Activated CD4-positive, alpha-beta memory T cell treated with anti-CD3 and anti-CD28 coated beads for 36 hours (primary cell): ENCODE data around the gene UNCX. TPM values are rescaled to one million over a fixed set of nuclear protein-coding genes. Genes with fewer than 3 reads are reported as not detected.

Experiments used
- CTCF ChIA-PET: fragments of 350-600 bp; sonication (Branson Sonifier 250); formaldehyde crosslinking; loops from one replicate; lab custom pipeline; 2021; ENCODE audit warnings: antibody characterized with exemption, inconsistent platforms; lab: Charles Lee
- POLR2A ChIA-PET: fragments of 350-600 bp; sonication (Branson Sonifier 250); formaldehyde crosslinking; loops from one replicate; lab custom pipeline; 2021; ENCODE audit warnings: antibody characterized with exemption; lab: Charles Lee
- DNase-seq: peaks from one replicate; pipeline ENCODE4 v3.0.0-alpha.2; 2020
- H3K27ac Mint-ChIP-seq: one replicate; pipeline ENCODE4 v1.8.0; 2021; ENCODE audit warnings: mixed read lengths
- H3K27me3 Mint-ChIP-seq: one replicate; pipeline ENCODE4 v1.8.0; 2021; ENCODE audit warnings: mixed read lengths
- H3K36me3 Mint-ChIP-seq: one replicate; pipeline ENCODE4 v1.8.0; 2021; ENCODE audit warnings: mixed read lengths
- H3K4me1 Mint-ChIP-seq: one replicate; pipeline ENCODE4 v1.8.0; 2021; ENCODE audit warnings: low read depth, mixed read lengths
- H3K4me3 Mint-ChIP-seq: one replicate; pipeline ENCODE4 v1.8.0; 2021; ENCODE audit warnings: mild to moderate bottlenecking, mixed read lengths
- H3K9me3 Mint-ChIP-seq: one replicate; pipeline ENCODE4 v1.8.0; 2021; ENCODE audit warnings: mixed read lengths
- intact Hi-C: fragments of 100-400 bp; cut with micrococcal nuclease; formaldehyde crosslinking; loops from one replicate; pipeline ENCODE4 v1.15.1; 2023
- total RNA-seq, 2 experiments: library from RNA; stranded (reverse); gene quantifications; one replicate each; pipeline ENCODE4 v1.2.3, GENCODE V29; 2021

The UNCX gene
- total RNA-seq, 2 experiments from 2014 or later: not detected

DNA sequence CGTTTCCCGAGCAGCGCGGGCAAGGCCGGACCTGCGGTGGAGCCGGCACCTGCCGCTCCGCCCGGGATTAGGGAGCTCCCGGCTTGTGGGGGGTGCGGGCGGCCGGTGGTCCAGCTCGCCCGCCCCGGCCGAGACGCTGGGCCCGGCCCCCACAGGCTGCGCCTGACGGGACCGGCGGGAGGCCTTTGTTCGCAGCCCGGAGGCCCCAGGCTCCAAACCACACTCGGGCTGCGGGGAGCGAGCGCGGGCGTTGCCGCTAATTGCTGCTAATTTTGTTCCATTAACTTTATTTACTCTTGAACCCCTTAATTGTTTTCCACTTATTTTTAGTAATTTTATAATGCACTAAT is 9.6 kb downstream of the UNCX start:
- Mint-ChIP-seq H3K9me3 (no peaks in the 10 kb centered on the region), H3K4me1 (peaks cover 9% of the 10 kb centered on the region), H3K27ac (no peak overlapping the region), H3K36me3 (no peaks in the 10 kb centered on the region), H3K4me3 (no peak overlapping the region), H3K27me3 (peaks cover 69% of the 10 kb centered on the region)
- DNase-seq: no peak
- POLR2A ChIA-PET: no interaction called here
- CTCF ChIA-PET: interaction anchor here (1.0 to 1.8 kb wide), 2 partner anchors 15 to 17 kb away, joined by 4 to 7 read pairs; no protein-coding TSS in a partner anchor
- intact Hi-C loops: no loop called here

DNA sequence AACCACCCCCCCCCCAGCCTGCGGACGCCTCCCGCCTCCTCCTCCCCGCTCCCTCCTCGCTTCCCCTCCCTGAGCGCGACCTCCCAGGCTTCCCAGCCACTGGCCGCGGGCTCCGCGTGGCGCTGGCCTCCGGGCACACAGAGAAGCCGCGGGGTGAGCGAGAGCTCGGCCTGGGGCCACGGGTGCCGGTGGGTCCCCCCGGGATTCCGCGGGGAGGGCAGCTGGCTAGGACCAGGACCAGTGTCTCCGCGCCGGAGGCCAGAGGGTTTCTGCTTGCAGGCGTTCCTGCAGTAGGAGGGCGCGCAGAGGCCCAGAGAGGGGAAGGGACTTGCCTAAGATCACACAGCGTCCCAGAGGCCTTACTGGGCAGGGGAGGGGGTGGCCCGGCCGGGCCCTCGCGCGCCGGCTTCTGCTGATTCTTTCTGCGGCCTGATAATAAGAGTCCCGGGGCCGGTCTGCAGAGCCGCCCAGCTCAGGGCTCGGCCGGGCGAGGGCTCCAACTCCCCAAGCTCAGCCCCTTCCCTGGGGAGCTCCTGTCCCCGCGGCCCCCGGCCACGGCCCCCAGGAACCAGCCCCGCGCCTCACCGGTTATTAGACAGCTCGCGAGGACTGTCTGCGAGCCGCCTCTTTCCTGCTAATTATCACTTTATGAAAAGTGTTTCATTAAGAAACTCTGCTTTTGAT is 10.1 kb downstream of the UNCX start:
- Mint-ChIP-seq H3K27me3 (peaks cover 66% of the 10 kb centered on the region), H3K4me1 (peaks cover 6% of the 10 kb centered on the region), H3K27ac (no peak overlapping the region), H3K9me3 (no peaks in the 10 kb centered on the region), H3K4me3 (no peak overlapping the region), H3K36me3 (no peaks in the 10 kb centered on the region)
- ChIA-PET CTCF (interaction anchor here (1.0 to 1.8 kb wide), 2 partner anchors 16 to 17 kb away, joined by 4 to 7 read pairs; no protein-coding TSS in a partner anchor), POLR2A (no interaction called here)
- intact Hi-C loops: no loop called here
- no peak for DNase-seq

DNA sequence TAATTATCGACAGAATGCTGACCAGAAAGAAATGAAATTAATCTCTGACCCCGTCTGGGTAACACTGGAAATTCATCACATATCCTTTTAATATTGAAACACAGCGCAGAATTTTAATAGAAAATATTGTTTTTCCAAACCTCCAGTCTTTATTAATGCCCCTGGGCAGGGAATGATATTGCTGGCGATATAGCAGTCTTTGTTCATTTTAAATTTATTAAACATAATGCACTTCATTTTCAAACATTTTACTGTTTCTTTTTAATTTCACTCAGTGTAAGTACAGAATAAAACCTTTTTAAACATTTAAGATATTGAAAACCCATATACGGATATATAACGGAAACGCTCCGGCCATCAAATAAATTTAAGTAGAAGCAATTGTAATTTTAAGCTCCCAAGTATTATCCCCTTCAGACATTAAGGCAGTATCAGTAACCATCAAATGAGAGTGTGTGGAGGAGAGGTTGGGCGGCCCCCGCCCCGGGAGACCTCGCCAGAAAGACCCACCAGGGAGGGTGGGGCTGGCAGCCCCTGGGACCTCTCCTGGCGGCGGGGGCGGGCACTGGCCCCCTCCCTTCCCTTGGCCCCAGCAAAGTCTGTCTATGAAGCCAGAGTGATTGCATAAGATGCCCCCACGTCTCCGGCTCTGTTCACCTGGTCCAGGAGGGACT is 10.8 kb downstream of the UNCX start:
- Mint-ChIP-seq H3K27ac (no peak overlapping the region), H3K36me3 (no peaks in the 10 kb centered on the region), H3K4me1 (peaks cover 11% of the 10 kb centered on the region), H3K9me3 (no peaks in the 10 kb centered on the region), H3K4me3 (no peak overlapping the region), H3K27me3 (peaks cover 66% of the 10 kb centered on the region)
- ChIA-PET CTCF (interaction anchor here (1.8 kb wide), 1 partner anchor 16 kb away, joined by 7 read pairs; no protein-coding TSS in a partner anchor), POLR2A (no interaction called here)
- intact Hi-C loops: no loop called here
- DNase-seq: no peak

DNA sequence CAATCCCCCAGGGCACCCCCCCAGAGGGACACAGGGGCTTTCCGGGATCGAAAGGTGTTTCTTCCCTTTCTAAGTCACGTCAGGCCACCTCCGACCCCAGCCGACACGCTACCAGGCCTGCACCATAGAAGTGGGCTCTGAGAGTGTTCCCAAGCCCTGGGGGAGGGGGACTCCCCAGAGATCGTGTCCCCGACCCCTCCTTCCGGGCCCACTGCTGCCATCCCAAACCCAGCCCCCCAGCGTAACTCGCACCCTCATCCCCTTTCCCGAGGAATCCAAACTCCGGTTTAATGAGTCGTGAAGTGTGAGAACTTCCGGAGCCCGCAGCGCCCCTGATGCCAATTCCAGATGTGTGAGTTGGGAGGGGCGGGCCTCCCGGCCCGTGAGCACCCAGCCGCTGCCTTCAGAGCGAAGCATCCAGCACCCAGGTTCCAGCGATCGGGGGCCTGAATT is 11.3 kb downstream of the UNCX start:
- intact Hi-C loops: loop anchor here (2.0 kb wide), 1 partner anchor 13 kb away; no protein-coding TSS in a partner anchor
- peaks cover 12% of the 10 kb centered on the region for H3K4me1 Mint-ChIP-seq
- no peak overlapping the region for H3K27ac Mint-ChIP-seq
- no peak overlapping the region for H3K4me3 Mint-ChIP-seq
- H3K9me3 Mint-ChIP-seq: no peaks in the 10 kb centered on the region
- POLR2A ChIA-PET: no interaction called here
- H3K27me3 Mint-ChIP-seq: peaks cover 68% of the 10 kb centered on the region
- CTCF ChIA-PET: no interaction called here
- H3K36me3 Mint-ChIP-seq: no peaks in the 10 kb centered on the region
- DNase-seq: no peak

DNA sequence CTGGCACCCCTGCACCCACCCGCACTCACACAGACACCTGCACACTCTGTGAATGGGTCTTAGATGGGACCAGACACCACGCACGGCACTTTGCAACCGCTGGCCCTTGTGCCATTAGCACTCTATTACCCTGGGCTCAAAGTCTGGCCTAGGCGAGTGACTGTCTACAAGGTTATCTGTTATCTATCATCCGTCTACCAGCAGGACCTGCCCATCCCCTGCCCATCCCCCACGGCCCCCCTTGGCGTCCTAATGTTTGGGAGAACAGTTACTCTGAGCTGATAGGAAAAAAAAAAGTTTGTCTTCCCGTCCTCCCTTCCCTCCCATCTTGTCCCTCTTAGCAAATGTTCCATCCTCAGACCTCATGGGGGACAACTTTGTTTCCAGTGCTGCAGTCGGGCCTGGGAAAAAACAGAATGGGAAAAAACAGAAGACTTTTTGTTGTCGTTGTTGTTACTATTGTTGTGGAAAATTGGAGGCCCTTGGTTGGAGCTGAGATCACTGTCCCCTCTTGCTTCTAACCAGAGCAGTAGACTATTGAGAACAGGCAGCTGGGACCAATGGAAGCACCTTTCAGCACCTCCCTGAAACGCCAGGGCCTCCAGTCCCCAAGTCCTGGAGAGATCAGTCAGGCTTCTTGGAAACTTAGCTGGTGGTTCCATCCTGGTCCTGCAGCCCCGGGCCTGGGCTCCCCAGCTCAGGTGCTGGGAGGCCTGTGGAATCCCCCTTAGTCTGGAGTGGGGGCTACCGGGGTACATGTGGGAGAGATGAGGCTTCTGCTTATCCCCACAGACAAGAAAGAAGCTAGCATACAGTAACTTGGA is 12.2 kb downstream of the UNCX start:
- peaks cover 12% of the 10 kb centered on the region for H3K4me1 Mint-ChIP-seq

DNA sequence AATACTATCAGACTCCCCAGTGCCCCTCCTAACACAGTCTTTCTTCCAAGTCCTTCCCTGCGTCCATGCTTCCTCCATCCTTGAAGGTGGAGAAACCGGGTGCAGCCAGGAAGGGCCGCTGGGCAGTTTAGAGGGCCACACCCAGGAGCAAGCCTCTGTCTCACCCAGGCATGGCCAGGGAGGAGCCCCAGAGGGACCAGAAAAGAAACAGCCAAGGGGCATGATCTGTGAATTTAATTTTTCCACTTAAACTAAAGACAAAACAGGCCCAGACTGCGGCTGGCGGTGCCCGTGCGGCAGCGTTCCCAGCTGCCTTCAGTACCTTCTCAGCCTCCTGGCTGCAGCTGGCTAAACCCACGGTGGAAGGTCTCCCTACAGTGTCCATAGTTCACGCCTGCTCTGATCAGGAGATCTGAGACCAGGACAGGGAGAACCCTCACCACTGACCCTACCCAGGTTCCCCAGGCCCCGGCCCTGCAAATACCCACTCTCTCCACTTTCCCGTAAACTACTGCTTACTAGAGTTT is 12.9 kb downstream of the UNCX start:
- CTCF ChIA-PET: interaction anchor here (1.5 kb wide), 1 partner anchor 187 kb away, joined by 4 read pairs; no protein-coding TSS in a partner anchor
- DNase-seq: no peak
- H3K27me3 Mint-ChIP-seq: peaks cover 62% of the 10 kb centered on the region

More for the DNA sequence above, 12.2 kb downstream of the UNCX start:
- Mint-ChIP-seq H3K27me3 (peaks cover 63% of the 10 kb centered on the region), H3K4me3 (no peak overlapping the region), H3K27ac (no peak overlapping the region), H3K9me3 (no peaks in the 10 kb centered on the region), H3K36me3 (no peaks in the 10 kb centered on the region)
- ChIA-PET POLR2A (no interaction called here), CTCF (interaction anchor here (0.6 to 1.5 kb wide), 3 partner anchors 22 to 210 kb away, joined by 3 to 4 read pairs (median 3); no protein-coding TSS in a partner anchor)
- DNase-seq: no peak
- intact Hi-C loops: loop anchor here (2.0 kb wide), 1 partner anchor 14 kb away; no protein-coding TSS in a partner anchor

DNA sequence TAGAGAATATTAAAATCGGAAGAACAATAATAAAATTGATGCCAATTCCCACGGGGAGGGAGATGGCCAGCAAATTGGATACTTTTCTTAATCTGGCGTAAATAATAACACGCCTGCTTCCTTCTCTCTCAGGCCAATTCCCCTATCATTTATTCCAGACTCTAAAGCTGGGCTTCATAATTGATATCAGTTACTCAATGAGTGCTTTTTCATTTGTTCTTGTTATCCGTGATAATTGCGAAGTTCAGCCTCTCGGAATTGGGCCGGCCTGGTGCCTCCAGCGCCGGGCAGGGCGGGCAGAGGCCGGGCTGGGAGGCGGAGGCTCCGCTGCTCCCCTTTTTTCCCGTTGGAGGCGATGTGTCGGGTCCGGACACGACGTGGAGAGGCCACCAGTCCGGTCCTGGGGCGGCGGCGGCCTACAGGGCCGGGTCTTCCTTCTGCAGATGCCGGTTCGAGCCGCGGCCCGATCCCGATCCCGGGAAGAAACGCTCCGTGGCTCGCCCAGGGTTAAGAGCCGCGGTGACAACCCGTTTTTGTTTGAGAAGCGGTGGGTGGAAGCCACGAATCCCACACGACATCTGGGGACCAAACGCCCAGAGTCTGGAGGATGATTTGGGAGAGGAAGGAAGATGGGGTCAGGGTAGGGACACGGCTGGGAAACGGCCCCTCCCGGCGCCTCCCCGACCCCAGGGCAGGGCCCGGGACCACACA is 13.6 kb downstream of the UNCX start:
- CTCF ChIA-PET: interaction anchor here (1.5 kb wide), 1 partner anchor 187 kb away, joined by 4 read pairs; no protein-coding TSS in a partner anchor
- intact Hi-C loops: no loop called here
- POLR2A ChIA-PET: no interaction called here

More for the DNA sequence above, 12.9 kb downstream of the UNCX start:
- intact Hi-C loops: loop anchor here (2.0 kb wide), 1 partner anchor 15 kb away; no protein-coding TSS in a partner anchor
- Mint-ChIP-seq H3K4me3 (no peak overlapping the region), H3K36me3 (no peaks in the 10 kb centered on the region), H3K4me1 (peaks cover 11% of the 10 kb centered on the region), H3K9me3 (no peaks in the 10 kb centered on the region), H3K27ac (peak overlapping the region; percentile 18)
- POLR2A ChIA-PET: no interaction called here

DNA sequence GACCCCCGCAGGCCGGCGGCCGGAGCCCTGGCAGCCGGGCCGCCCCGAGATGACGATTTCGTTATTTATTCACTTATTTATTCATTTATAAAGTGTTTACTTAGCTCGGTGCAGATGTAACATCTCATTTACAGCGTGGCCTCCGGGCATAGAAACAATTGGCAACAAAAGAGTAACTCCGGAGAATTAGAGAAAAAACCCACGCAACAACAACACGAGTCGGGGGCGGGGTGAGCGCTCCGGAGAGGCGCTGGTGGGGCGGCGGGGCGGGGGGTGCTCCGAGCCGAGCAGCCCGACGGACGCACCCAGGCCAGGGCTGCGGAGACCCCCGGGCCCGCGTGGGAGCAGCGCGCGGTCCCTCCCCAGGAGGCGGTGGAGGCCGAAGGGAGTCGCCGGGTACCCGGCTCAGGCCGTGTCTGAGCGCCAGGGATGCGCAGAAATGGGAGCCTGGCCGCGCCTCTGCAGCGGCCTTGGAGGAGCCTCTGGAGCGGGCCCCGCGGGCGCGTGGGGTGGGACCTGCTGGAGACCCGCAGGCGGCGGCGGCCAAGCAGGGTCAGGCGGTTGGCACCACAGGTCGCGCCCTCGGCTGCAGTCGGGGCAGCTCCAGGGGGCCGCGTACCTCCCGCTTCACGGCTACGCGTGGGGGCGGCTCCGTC is 14.3 kb downstream of the UNCX start:
- H3K4me3 Mint-ChIP-seq: no peak overlapping the region
- H3K27ac Mint-ChIP-seq: no peak overlapping the region
- ChIA-PET POLR2A (no interaction called here), CTCF (interaction anchor here (1.5 kb wide), 1 partner anchor 186 kb away, joined by 4 read pairs; no protein-coding TSS in a partner anchor)
- no peak for DNase-seq
- intact Hi-C loops: no loop called here
- no peaks in the 10 kb centered on the region for H3K36me3 Mint-ChIP-seq
- peaks cover 65% of the 10 kb centered on the region for H3K27me3 Mint-ChIP-seq
- no peaks in the 10 kb centered on the region for H3K9me3 Mint-ChIP-seq
- peaks cover 8% of the 10 kb centered on the region for H3K4me1 Mint-ChIP-seq

More for the DNA sequence above, 13.6 kb downstream of the UNCX start:
- no peaks in the 10 kb centered on the region for H3K9me3 Mint-ChIP-seq
- peaks cover 65% of the 10 kb centered on the region for H3K27me3 Mint-ChIP-seq
- DNase-seq: no peak
- H3K4me3 Mint-ChIP-seq: no peak overlapping the region
- H3K36me3 Mint-ChIP-seq: no peaks in the 10 kb centered on the region
- peaks cover 8% of the 10 kb centered on the region for H3K4me1 Mint-ChIP-seq
- no peak overlapping the region for H3K27ac Mint-ChIP-seq

DNA sequence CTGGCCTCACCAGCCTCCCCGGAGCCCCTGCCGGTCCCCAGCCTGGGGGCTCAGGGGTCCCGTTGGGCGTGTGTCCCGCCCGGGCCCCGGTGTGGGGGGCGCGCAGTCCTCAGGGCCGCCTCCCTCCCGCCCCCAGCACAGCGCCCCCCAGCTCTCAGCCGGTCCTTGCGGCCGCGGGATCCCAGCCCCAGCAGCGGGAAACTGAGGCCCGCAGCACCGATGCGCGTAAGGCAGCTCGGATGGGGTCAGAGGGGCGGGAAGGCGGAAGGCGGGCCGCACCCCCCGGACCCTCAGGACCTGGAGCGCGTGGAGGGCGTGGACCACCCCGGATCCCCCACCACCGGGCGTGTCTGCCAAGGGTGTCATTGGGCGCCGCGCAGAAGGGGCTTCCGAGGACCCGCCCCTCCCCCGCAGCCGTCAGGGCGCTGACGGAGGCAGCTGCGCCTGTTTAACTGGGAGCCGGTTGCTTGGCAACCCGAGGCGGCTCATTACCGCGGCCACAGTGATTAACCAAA is 14.9 kb downstream of the UNCX start:
- intact Hi-C loops: no loop called here
- Mint-ChIP-seq H3K4me3 (no peak overlapping the region), H3K9me3 (no peaks in the 10 kb centered on the region), H3K36me3 (no peaks in the 10 kb centered on the region), H3K4me1 (peaks cover 8% of the 10 kb centered on the region), H3K27ac (no peak overlapping the region), H3K27me3 (peaks cover 65% of the 10 kb centered on the region)
- ChIA-PET POLR2A (no interaction called here), CTCF (no interaction called here)
- DNase-seq: no peak

DNA sequence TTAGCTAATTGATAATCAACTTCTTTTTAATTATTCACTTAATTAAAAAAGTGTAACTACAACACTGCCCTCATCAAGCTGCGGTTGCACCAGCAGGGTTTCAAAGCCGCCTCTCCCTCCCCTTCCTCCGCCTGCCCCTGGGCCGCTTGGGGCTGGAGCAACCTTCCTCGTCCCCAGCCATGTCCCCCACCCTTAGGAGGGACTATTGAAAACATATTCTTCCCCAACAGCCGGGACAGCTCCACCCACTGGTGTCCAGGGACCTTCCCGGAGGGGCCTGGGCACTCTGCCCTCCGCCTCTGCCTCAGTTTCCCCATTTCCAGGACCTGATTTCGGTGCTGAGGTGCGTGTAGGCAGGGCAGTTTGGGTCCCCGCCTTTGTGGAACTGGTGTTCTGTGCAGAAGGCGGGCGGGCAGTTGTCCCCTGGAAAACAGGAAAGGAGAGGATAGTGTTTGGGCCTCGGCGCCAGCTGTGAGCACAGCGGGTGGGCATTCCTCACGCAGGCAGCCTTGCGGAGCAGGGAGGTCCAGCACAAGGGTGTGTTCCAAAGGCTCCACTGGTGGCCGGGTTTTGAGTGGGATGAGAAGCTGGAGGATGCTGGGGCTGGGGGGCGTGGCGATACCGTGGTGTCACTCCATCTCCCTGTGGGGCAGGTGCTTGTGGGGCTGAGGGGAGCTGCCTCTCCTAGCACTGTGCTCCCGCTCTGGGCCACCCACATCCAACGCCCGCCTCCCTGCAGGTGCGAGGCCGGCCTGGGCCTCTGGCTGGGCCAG is 15.7 kb downstream of the UNCX start:
- no peak overlapping the region for H3K27ac Mint-ChIP-seq

More for the DNA sequence above, 15.7 kb downstream of the UNCX start:
- no peaks in the 10 kb centered on the region for H3K36me3 Mint-ChIP-seq
- no peak overlapping the region for H3K4me3 Mint-ChIP-seq
- H3K27me3 Mint-ChIP-seq: peaks cover 63% of the 10 kb centered on the region
- ChIA-PET POLR2A (no interaction called here), CTCF (no interaction called here)
- no peaks in the 10 kb centered on the region for H3K9me3 Mint-ChIP-seq
- DNase-seq: no peak
- peaks cover 8% of the 10 kb centered on the region for H3K4me1 Mint-ChIP-seq
- intact Hi-C loops: no loop called here
